ENCODE results near the gene SLC37A1.
"Not testable (repeated sequence)": the region's sequence is repeated elsewhere in the genome, so short reads cannot be mapped to it uniquely, and the experiment has no call there.

The SLC37A1 gene

GRCh38 chr21:42612390-42612789 lies 98.7 kb downstream of the SLC37A1 start:
- DNase-seq (ENCODE audit: low read depth), result no peak
- H3K4me3 ChIP-seq (replicated peaks; ENCODE audit: low read depth, low read length), result no peak overlapping the region
- no peak for TF ChIP-seq CTCF (IDR thresholded peaks at IDR 0.05; ENCODE audit: low read length, missing control alignments)

DNA sequence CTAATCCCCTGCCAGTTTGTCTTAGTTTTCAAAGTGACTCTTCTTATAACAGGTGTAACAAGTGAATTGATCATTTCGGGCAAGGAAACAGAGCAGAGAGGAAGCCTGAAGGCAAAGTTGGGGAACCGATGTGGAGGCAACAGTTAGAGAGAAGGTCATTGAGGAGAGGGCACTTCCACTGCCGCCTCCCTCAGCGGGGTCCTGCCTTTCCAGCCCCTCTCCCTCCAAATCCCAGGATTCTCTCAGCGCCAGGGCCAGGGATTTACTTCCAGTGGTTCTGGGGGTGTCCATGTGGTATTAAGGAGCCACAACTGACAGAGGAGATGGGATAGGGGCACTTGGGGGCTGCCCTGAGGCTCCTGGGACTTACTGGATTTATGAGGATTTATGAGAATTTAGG lies 100.1 kb downstream of the SLC37A1 start:
- no peak for DNase-seq (ENCODE audit: low read depth)
- TF ChIP-seq CTCF (IDR thresholded peaks at IDR 0.05; ENCODE audit: low read length, missing control alignments), result no peak
- no peak overlapping the region for H3K4me3 ChIP-seq (replicated peaks; ENCODE audit: low read depth, low read length)

GRCh38 chr21:42614396-42614795 lies 100.7 kb downstream of the SLC37A1 start:
- no peak overlapping the region for H3K4me3 ChIP-seq (replicated peaks; ENCODE audit: low read depth, low read length)
- DNase-seq (ENCODE audit: low read depth), result no peak
- TF ChIP-seq CTCF (IDR thresholded peaks at IDR 0.05; ENCODE audit: low read length, missing control alignments), result no peak

DNA sequence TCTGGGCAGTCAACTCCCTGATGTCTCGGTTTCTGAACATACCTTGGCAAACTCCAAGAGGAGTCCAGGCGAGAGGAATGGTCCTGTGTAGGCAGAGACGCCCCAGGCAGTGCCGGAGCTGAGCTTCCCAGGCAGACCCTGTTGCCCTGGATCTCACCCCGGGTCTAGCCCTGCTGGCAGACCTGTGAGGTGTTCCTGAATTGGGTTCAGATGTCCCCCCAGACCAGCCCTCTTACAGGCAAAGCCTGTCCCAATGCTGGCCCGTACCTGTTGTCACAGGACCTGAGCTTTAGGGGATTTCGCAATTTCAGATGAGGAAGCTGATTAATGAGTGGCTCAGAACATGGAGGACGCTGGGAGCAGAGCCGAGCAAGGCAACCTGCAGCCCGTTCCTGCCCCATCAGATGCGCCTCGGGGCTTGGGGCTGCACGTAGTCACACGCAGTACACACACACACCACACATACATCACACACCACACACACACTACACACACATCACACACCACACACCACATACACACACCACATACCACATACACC lies 101.2 kb downstream of the SLC37A1 start:
- no peak for TF ChIP-seq CTCF (IDR thresholded peaks at IDR 0.05; ENCODE audit: low read length, missing control alignments)
- no peak overlapping the region for H3K4me3 ChIP-seq (replicated peaks; ENCODE audit: low read depth, low read length)
- no peak for DNase-seq (ENCODE audit: low read depth)

GRCh38 chr21:42615377-42615776 lies 101.7 kb downstream of the SLC37A1 start:
- not testable (repeated sequence) for H3K4me3 ChIP-seq (replicated peaks; ENCODE audit: low read depth, low read length)

GRCh38 chr21:42615924-42616323 lies 102.3 kb downstream of the SLC37A1 start:
- H3K4me3 ChIP-seq (replicated peaks; ENCODE audit: low read depth, low read length), result no peak overlapping the region
- TF ChIP-seq CTCF (IDR thresholded peaks at IDR 0.05; ENCODE audit: low read length, missing control alignments), result no peak
- DNase-seq (ENCODE audit: low read depth), result no peak

More at GRCh38 chr21:42615377-42615776, 101.7 kb downstream of the SLC37A1 start:
- not testable (repeated sequence) for DNase-seq (ENCODE audit: low read depth)

- H3K4me3 ChIP-seq (replicated peaks; ENCODE audit: low read depth, low read length), result no peak overlapping the region
- TF ChIP-seq CTCF (IDR thresholded peaks at IDR 0.05; ENCODE audit: low read length, missing control alignments), result no peak
These were observed 102.8 kb downstream of the SLC37A1 start for GRCh38 chr21:42616446-42616845.

More at GRCh38 chr21:42616446-42616845, 102.8 kb downstream of the SLC37A1 start:
- DNase-seq (ENCODE audit: low read depth), result no peak

All from fibroblast of pulmonary artery (primary cell).